ENCODE results near the gene CDKAL1. TPM values are rescaled to one million over a fixed set of nuclear protein-coding genes. Genes with fewer than 3 reads are reported as not detected.

Gene CDKAL1
- total RNA-seq, 1 donor from 2014 or later: 24.8 TPM

DNA sequence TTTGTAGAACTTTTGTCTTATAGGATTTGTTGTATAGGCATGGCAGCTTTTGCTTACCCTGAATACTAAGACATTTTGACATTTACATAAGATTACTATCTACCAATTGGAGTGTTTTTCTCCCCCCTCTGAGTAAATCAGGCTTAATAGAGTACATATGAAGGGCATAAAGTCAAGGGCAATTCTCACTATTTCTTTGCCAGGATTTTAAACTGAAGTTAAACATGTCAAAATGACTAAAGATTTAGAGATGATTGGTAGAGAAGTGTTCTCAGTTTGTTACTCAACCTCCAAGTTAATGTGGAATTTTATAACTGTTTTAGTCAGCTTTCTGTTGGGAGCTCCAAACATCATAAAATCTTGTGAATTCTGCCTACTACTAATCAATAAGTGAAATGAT lies 157.8 kb downstream of the CDKAL1 start:
- Mint-ChIP-seq H3K4me3 (ENCODE audit: unreplicated experiment) (peak overlapping the region; percentile 64), H3K9me3 (ENCODE audit: unreplicated experiment) (peaks cover 8% of the 10 kb centered on the region), H3K27ac (ENCODE audit: unreplicated experiment) (peak overlapping the region; percentile 83), H3K36me3 (ENCODE audit: unreplicated experiment) (no peaks in the 10 kb centered on the region), H3K27me3 (ENCODE audit: unreplicated experiment) (peaks cover 2% of the 10 kb centered on the region), H3K4me1 (ENCODE audit: low read depth, unreplicated experiment) (peaks cover 49% of the 10 kb centered on the region)
- TF ChIP-seq, protein P1, sequence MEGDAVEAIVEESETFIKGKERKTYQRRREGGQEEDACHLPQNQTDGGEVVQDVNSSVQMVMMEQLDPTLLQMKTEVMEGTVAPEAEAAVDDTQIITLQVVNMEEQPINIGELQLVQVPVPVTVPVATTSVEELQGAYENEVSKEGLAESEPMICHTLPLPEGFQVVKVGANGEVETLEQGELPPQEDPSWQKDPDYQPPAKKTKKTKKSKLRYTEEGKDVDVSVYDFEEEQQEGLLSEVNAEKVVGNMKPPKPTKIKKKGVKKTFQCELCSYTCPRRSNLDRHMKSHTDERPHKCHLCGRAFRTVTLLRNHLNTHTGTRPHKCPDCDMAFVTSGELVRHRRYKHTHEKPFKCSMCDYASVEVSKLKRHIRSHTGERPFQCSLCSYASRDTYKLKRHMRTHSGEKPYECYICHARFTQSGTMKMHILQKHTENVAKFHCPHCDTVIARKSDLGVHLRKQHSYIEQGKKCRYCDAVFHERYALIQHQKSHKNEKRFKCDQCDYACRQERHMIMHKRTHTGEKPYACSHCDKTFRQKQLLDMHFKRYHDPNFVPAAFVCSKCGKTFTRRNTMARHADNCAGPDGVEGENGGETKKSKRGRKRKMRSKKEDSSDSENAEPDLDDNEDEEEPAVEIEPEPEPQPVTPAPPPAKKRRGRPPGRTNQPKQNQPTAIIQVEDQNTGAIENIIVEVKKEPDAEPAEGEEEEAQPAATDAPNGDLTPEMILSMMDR (IDR thresholded peaks at IDR 0.05; ENCODE audit: partially characterized antibody, unreplicated experiment): no peak
- no peak for DNase-seq

DNA sequence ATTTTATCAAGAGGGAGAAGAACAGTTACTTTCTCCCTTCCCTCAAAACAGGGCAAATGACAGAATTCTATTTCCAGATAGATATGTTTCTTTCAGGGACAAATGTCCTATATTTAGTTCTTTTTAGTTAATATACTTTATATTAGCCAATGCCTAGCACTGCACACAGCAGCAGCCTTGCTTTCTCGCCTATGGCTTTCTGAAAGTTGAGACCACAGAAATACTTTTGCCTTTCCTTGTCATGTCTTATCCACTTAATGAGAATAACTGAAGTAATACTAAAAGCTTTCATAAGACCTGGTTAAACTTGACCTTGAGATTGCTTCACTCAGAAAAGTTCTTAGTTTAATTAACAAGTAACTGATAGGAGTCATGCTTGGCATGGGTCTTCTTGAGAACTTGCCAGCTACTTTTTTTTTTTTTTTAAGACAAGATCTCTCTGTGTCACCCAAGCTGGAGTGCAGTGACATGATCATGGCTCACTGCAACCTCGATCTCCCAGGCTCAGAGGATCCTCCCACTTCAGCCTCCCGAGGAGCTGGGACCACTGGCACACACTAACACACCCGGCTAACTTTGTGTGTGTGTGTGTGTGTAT lies 159.3 kb downstream of the CDKAL1 start:
- H3K36me3 Mint-ChIP-seq (ENCODE audit: unreplicated experiment): no peaks in the 10 kb centered on the region
- no peak for DNase-seq
- peaks cover 56% of the 10 kb centered on the region for H3K4me1 Mint-ChIP-seq (ENCODE audit: low read depth, unreplicated experiment)
- TF ChIP-seq, protein P1 (IDR thresholded peaks at IDR 0.05; ENCODE audit: partially characterized antibody, unreplicated experiment): no peak
- H3K9me3 Mint-ChIP-seq (ENCODE audit: unreplicated experiment): peaks cover 8% of the 10 kb centered on the region
- peaks cover 2% of the 10 kb centered on the region for H3K27me3 Mint-ChIP-seq (ENCODE audit: unreplicated experiment)
- no peak overlapping the region for H3K4me3 Mint-ChIP-seq (ENCODE audit: unreplicated experiment)
- peak overlapping the region; percentile 60 for H3K27ac Mint-ChIP-seq (ENCODE audit: unreplicated experiment)

DNA sequence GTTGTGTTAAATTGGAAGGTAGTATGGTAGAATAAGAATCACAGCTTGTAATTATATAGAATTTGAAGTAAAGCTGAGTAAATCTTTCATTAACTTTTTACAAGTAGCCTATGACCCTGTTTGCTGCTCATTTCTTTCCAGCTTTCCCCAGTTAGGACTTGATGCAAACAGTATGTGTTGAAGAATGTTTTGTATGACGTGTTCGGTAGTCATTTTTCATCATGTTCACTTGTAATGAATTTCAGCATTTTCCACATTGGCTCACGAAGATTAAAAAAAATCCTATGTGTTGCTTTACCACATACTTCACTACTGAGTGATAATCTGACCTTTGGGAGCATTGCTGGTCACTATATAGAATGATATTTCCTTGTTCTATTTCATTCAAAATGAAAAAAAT lies 162.4 kb downstream of the CDKAL1 start:
- peaks cover 2% of the 10 kb centered on the region for H3K27me3 Mint-ChIP-seq (ENCODE audit: unreplicated experiment)
- H3K4me3 Mint-ChIP-seq (ENCODE audit: unreplicated experiment): peak overlapping the region; percentile 11
- peaks cover 58% of the 10 kb centered on the region for H3K4me1 Mint-ChIP-seq (ENCODE audit: low read depth, unreplicated experiment)
- TF ChIP-seq, protein P1 (IDR thresholded peaks at IDR 0.05; ENCODE audit: partially characterized antibody, unreplicated experiment): no peak
- DNase-seq: no peak
- H3K36me3 Mint-ChIP-seq (ENCODE audit: unreplicated experiment): no peaks in the 10 kb centered on the region
- H3K27ac Mint-ChIP-seq (ENCODE audit: unreplicated experiment): peak overlapping the region; percentile 53
- peaks cover 7% of the 10 kb centered on the region for H3K9me3 Mint-ChIP-seq (ENCODE audit: unreplicated experiment)

DNA sequence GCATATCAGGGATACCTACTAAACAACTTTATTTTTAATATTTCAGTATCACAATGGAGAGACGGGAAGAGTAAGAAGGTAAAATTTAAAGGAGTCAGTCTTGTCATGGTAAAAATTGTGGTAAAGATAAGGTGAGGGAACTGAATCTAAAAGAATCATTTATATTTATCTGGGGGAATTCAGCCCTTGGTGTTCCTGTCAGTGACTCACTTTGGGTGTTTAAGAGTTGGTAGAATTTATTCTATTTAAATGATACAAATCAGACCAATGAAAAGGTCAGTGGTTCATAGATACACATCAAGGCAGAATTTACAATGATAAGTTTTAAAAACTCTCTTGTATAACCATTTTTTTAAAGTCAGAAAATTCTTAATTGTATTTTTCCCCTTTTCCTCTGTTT lies 164.4 kb downstream of the CDKAL1 start:
- Mint-ChIP-seq H3K9me3 (ENCODE audit: unreplicated experiment) (peaks cover 7% of the 10 kb centered on the region), H3K4me3 (ENCODE audit: unreplicated experiment) (peak overlapping the region; percentile 70), H3K27me3 (ENCODE audit: unreplicated experiment) (peaks cover 2% of the 10 kb centered on the region), H3K36me3 (ENCODE audit: unreplicated experiment) (no peaks in the 10 kb centered on the region), H3K4me1 (ENCODE audit: low read depth, unreplicated experiment) (peaks cover 63% of the 10 kb centered on the region), H3K27ac (ENCODE audit: unreplicated experiment) (peak overlapping the region; percentile 82)
- no peak for DNase-seq
- TF ChIP-seq, protein P1 (IDR thresholded peaks at IDR 0.05; ENCODE audit: partially characterized antibody, unreplicated experiment): no peak

DNA sequence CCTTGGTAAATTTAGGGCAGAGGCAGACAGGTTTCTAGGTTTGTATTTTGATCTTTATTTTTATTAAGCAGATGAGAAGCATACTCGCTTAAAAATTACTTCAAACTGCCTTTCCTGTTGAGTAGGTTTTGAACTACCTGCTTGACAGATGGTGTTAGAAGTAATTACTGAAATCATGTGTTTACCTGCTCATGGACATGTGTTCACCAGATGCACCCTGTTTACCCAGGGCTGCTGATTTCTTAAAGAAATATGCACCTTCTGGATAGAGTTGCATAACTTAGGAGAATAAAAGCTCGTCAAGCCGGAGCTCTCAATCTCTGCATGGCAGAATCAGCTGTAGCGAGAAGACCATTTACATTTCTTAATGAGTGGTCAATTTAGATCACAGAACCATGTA lies 165.1 kb downstream of the CDKAL1 start:
- H3K27ac Mint-ChIP-seq (ENCODE audit: unreplicated experiment): peak overlapping the region; percentile 77
- H3K9me3 Mint-ChIP-seq (ENCODE audit: unreplicated experiment): peaks cover 7% of the 10 kb centered on the region
- H3K36me3 Mint-ChIP-seq (ENCODE audit: unreplicated experiment): no peaks in the 10 kb centered on the region
- DNase-seq: no peak
- H3K4me3 Mint-ChIP-seq (ENCODE audit: unreplicated experiment): no peak overlapping the region
- H3K27me3 Mint-ChIP-seq (ENCODE audit: unreplicated experiment): peaks cover 2% of the 10 kb centered on the region
- peaks cover 68% of the 10 kb centered on the region for H3K4me1 Mint-ChIP-seq (ENCODE audit: low read depth, unreplicated experiment)
- TF ChIP-seq, protein P1 (IDR thresholded peaks at IDR 0.05; ENCODE audit: partially characterized antibody, unreplicated experiment): no peak

Measured in glutamatergic neuron (in vitro differentiated cells).